B cell (primary cell): ENCODE measurements around the gene ERRFI1. TPM values are rescaled to one million over a fixed set of nuclear protein-coding genes. Genes with fewer than 3 reads are reported as not detected.

Experiments
- ATAC-seq: fragments of 200-7000 bp; cut with Tn5 transposase; one replicate; pipeline ENCODE4 v1.10.0; 2021; ENCODE audit warnings: low read depth, mild to moderate bottlenecking, moderate number of reproducible peaks, moderate library complexity
- CTCF ChIA-PET: fragments of 350-600 bp; sonication (Branson Sonifier 250); formaldehyde crosslinking; loops from one replicate; lab custom pipeline; 2021; ENCODE audit warnings: antibody characterized with exemption, inconsistent platforms; lab: Charles Lee
- POLR2A ChIA-PET: fragments of 350-600 bp; sonication (Branson Sonifier 250); formaldehyde crosslinking; loops from one replicate; lab custom pipeline; 2021; ENCODE audit warnings: antibody characterized with exemption; lab: Charles Lee
- DNase-seq: peaks from one replicate; pipeline ENCODE4 v3.0.0; 2013
- H2AFZ ChIP-seq: 2 replicates; pipeline ENCODE4 v1.6.1; 2012; ENCODE audit warnings: mild to moderate bottlenecking, low read depth, low read length; ENCODE audit not compliant: insufficient read depth, poor library complexity, severe bottlenecking
- H3K27ac ChIP-seq, 2 donors: 1 replicate in 1 of 2; 2 replicates in 1 of 2; pipeline ENCODE4 v1.5.1; 2012 to 2013; ENCODE audit warnings: low read length in 2 of 2, mild to moderate bottlenecking in 2 of 2, moderate library complexity in 1 of 2
- H3K27me3 ChIP-seq, 4 experiments: fragments of 200-600 bp in 1 of 4; sonication (generic) in 1 of 4; replicated peaks in 1 of 4; 1 replicate in 2 of 4; 2 replicates in 2 of 4; pipeline versions ENCODE4 v1.6.1 to v1.7.0; 2013 to 2016; ENCODE audit warnings: low read length in 3 of 4, mild to moderate bottlenecking in 2 of 4, mixed read lengths in 1 of 4, moderate library complexity in 1 of 4; ENCODE audit not compliant: insufficient read depth in 4 of 4, control insufficient read depth in 3 of 4; ENCODE audit errors: control extremely low read depth in 1 of 4
- H3K36me3 ChIP-seq, 2 experiments: replicated peaks in 1 of 2; 1 replicate in 1 of 2; 2 replicates in 1 of 2; pipeline versions ENCODE4 v1.6.1 to v1.7.1; 2013; ENCODE audit warnings: low read length in 1 of 2; ENCODE audit not compliant: insufficient read depth in 2 of 2, control insufficient read depth in 1 of 2; ENCODE audit errors: control extremely low read depth in 1 of 2, extremely low read depth in 1 of 2
- H3K4me1 ChIP-seq, 2 donors: fragments of 200-600 bp in 1 of 2; sonication (generic) in 1 of 2; 1 replicate in 1 of 2; 2 replicates in 1 of 2; pipeline versions ENCODE4 v1.5.1 to v1.6.1; 2013 to 2017; ENCODE audit warnings: low read length in 2 of 2; ENCODE audit not compliant: control insufficient read depth in 2 of 2, insufficient read depth in 2 of 2
- H3K4me2 ChIP-seq: replicated peaks from 2 replicates; pipeline ENCODE3; 2012; ENCODE audit warnings: mild to moderate bottlenecking, low read depth, low read length; ENCODE audit not compliant: poor library complexity, severe bottlenecking
- H3K4me3 ChIP-seq, 5 experiments: fragments of 200-600 bp in 1 of 5; sonication (generic) in 1 of 5; 1 replicate in 3 of 5; 2 replicates in 2 of 5; pipeline versions ENCODE4 v1.5.1 to v1.7.0; 2011 to 2016; ENCODE audit warnings: low read length in 4 of 5, mild to moderate bottlenecking in 4 of 5, low read depth in 2 of 5, control low read depth in 1 of 5, moderate library complexity in 1 of 5; ENCODE audit not compliant: insufficient read depth in 1 of 5; ENCODE audit errors: control extremely low read depth in 1 of 5, extremely low read depth in 1 of 5
- H3K79me2 ChIP-seq: fragments of 200-600 bp; sonication (generic); one replicate; pipeline ENCODE4 v1.6.0; 2016; ENCODE audit warnings: low read length; ENCODE audit not compliant: control insufficient read depth, insufficient read depth
- H3K9ac ChIP-seq: fragments of 200-600 bp; sonication (generic); 2 replicates; pipeline ENCODE4 v1.6.1; 2017; ENCODE audit warnings: mild to moderate bottlenecking, low read length, moderate library complexity
- H3K9me3 ChIP-seq, 3 donors: one replicate each; pipeline versions ENCODE4 v1.6.1 to v1.7.1; 2013; ENCODE audit warnings: low read length in 2 of 3; ENCODE audit not compliant: control insufficient read depth in 2 of 3, insufficient read depth in 1 of 3; ENCODE audit errors: control extremely low read depth in 1 of 3
- H4K20me1 ChIP-seq: 2 replicates; pipeline ENCODE4 v1.6.0; 2012; ENCODE audit warnings: mild to moderate bottlenecking, low read length; ENCODE audit not compliant: insufficient read depth, control insufficient read depth, poor library complexity, severe bottlenecking
- H3K27ac Mint-ChIP-seq: one replicate; pipeline ENCODE4 v1.8.0; 2021; ENCODE audit warnings: mixed read lengths
- H3K27me3 Mint-ChIP-seq: one replicate; pipeline ENCODE4 v1.8.0; 2021; ENCODE audit warnings: mixed read lengths
- H3K4me1 Mint-ChIP-seq: one replicate; pipeline ENCODE4 v1.8.0; 2021; ENCODE audit warnings: mixed read lengths
- H3K4me3 Mint-ChIP-seq: one replicate; pipeline ENCODE4 v1.8.0; 2021; ENCODE audit warnings: mixed read lengths
- H3K9me3 Mint-ChIP-seq: one replicate; pipeline ENCODE4 v1.8.0; 2022; ENCODE audit warnings: mixed read lengths; ENCODE audit not compliant: insufficient read depth
- EZH2 ChIP-seq: IDR thresholded peaks from 2 replicates; pipeline ENCODE4 v1.6.1; 2012; ENCODE audit warnings: borderline replicate concordance, low read depth, mild to moderate bottlenecking, moderate library complexity, low read length; ENCODE audit not compliant: insufficient read depth, poor library complexity, severe bottlenecking
- WGBS: methylation state at CpG from one replicate; pipeline ENCODE4 v1.1.5; 2013; ENCODE audit warnings: missing lambda C conversion rate; ENCODE audit not compliant: insufficient coverage; 5-methylcytosine and 5-hydroxymethylcytosine counted together
- intact Hi-C: fragments of 100-400 bp; cut with micrococcal nuclease; formaldehyde crosslinking; loops from one replicate; pipeline ENCODE4 v1.10.0; 2022
- polyA plus RNA-seq: library from polyadenylated mRNA; depleted of rRNA; stranded (reverse); fragments of >200 nt; gene quantifications from 2 replicates; pipeline ENCODE4 v1.2.3, GENCODE V29; 2012
- total RNA-seq, 2 donors: library from RNA; stranded (reverse); fragments of 120-200 nt in 1 of 2; gene quantifications; 1 replicate in 1 of 2; 2 replicates in 1 of 2; pipeline versions ENCODE4 v1.2.3 to v1.2.4, GENCODE V29; 2013 to 2022
- TF ChIP-seq, protein P1 (sequence below): fragments of 200-600 bp; IDR thresholded peaks from one replicate; pipeline ENCODE4 v1.8.0; 2022; ENCODE audit warnings: antibody characterized with exemption, mild to moderate bottlenecking

The ERRFI1 gene
- total and polyA plus RNA-seq, 2 donors (not counting 1 experiment from before 2014, with no cell fraction given) = 1.5 to 2.0 TPM

DNA sequence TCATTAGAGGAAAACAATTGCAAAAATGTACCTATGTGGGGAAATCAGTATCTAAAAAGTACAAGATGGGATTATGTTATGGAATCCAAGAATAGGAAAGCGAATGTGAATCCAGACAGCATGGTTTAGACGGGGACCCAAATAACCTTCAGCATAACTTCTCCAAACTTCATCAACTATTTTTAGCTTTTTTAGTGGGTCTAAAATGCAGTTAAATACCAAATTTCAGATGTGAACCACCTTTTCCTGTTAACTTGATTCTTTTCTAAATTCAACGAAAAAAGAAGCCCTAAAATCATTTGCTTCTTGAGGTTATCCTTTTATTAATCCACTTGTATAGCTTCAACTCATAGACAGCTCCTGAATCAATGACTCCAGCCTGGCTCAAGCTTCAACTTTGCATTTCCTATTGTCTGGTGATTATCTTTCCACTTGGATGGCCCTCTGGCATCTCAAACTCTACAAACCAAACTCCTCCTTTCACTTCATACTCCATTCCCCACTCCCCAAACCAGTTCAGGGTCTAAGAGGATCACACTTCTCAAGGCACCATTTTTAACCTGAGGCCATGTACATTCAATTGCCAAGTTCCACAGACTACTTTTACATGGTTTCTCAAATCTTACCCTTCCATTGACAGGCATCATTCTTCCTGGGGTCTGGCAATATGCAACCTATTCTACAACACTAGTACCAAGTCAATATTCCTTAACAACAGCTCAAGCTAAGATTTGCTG is 7.4 kb downstream of the ERRFI1 start:
- no peak overlapping the region for H3K27ac Mint-ChIP-seq
- Histone ChIP-seq H3K9ac (no peak overlapping the region), H2AFZ (no peak overlapping the region), H3K27me3 (peaks cover 0 to 25% (median 11%) of the 10 kb centered on the region in 4 experiments), H3K4me1 (peaks cover 3 to 8% of the 10 kb centered on the region in 2 donors), H3K36me3 (no peaks in the 10 kb centered on the region), H3K79me2 (no peaks in the 10 kb centered on the region), H3K4me2 (no peak overlapping the region), H4K20me1 (no peaks in the 10 kb centered on the region), H3K4me3 (no peak overlapping the region), H3K27ac (no peak overlapping the region), H3K9me3 (peaks cover 0 to 1% (median 0%) of the 10 kb centered on the region in 3 donors)
- ChIA-PET CTCF (interaction anchor here (0.5 to 9.9 kb wide), 7 partner anchors 9 to 888 kb away, joined by 3 to 182 read pairs (median 9); no protein-coding TSS in a partner anchor), POLR2A (no interaction called here)
- peaks cover 30% of the 10 kb centered on the region for H3K27me3 Mint-ChIP-seq
- intact Hi-C loops = no loop called here
- TF ChIP-seq, protein P1, sequence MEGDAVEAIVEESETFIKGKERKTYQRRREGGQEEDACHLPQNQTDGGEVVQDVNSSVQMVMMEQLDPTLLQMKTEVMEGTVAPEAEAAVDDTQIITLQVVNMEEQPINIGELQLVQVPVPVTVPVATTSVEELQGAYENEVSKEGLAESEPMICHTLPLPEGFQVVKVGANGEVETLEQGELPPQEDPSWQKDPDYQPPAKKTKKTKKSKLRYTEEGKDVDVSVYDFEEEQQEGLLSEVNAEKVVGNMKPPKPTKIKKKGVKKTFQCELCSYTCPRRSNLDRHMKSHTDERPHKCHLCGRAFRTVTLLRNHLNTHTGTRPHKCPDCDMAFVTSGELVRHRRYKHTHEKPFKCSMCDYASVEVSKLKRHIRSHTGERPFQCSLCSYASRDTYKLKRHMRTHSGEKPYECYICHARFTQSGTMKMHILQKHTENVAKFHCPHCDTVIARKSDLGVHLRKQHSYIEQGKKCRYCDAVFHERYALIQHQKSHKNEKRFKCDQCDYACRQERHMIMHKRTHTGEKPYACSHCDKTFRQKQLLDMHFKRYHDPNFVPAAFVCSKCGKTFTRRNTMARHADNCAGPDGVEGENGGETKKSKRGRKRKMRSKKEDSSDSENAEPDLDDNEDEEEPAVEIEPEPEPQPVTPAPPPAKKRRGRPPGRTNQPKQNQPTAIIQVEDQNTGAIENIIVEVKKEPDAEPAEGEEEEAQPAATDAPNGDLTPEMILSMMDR = no peak
- no peak for TF ChIP-seq EZH2
- no peak overlapping the region for H3K4me3 Mint-ChIP-seq
- ATAC-seq (no peak), DNase-seq (no peak)
- no peaks in the 10 kb centered on the region for H3K9me3 Mint-ChIP-seq
- peaks cover 4% of the 10 kb centered on the region for H3K4me1 Mint-ChIP-seq
- 100% methylated on average over 1 of the region's 3 CpGs for WGBS
